Measurements from ENCODE around the gene SPC25.

SPC25 gene

DNA sequence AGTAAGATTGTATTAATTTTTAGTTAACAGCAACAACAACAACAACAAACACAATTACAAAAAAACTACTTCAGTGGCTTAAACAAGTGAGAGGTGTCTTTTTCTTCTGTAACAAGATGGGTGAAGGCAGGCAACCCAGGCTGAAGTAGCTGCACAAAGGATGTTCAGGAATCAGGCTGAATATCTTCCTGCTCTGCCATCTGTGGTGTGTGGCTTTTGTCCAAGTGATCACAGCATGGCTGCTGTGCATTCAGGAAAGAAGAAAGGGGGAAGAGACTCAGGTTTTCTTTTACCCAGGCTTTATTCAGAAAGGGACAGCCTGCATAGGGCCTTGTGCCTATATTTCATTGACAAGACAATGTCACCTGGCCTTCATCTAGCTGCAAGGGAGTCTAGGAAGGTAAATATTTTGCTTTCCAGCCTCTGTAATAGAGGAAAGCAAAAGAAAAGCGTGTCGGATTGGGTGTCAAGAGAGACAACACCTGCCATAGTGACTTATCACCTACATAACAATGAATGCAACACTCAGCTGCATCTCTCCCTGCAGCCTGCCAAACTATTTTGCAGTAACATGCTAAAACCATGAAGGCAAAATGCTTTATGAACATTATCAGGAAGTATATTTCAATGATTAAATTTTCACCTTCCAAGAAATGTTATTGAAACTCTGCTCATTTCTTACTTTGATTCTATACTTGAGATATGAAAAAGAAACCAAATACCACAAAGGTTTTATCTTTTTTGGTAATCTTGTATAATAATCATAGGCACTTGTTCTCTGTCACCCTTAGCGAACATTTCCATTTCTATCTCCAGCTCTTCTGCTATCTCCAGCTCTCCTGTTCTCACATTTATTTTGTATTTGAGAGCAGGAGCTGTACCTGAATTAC, 25.5 kb upstream of the SPC25 start:
- DNase-seq (ENCODE audit: insufficient read length, low spot score) (no peak), FAIRE-seq (no peak)
- TF ChIP-seq POLR2A (IDR thresholded peaks at IDR 0.05; ENCODE audit: low read depth, low read length), result no peak

DNA sequence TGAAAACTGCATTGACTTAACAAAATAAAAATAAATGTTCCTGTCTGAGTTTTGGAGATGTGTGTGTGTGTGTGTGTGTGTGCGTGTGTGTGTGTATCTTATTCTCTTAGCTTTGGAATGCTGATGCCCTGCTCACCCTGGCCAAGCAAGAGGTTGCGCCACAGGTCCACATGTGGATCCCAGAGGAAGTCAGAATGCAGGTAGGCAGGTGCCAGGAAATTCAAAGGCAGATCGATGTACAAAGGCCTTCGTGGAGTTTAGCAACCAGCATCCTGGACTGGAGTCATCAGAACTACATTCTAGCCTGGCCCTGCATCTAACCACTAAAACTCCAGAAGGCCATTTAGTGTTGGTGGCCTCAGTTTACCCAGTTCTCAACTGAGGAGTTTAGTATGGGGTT, 23.3 kb upstream of the SPC25 start:
- no peak for TF ChIP-seq POLR2A (IDR thresholded peaks at IDR 0.05; ENCODE audit: low read depth, low read length)
- DNase-seq (ENCODE audit: insufficient read length, low spot score) (no peak), FAIRE-seq (no peak)

DNA sequence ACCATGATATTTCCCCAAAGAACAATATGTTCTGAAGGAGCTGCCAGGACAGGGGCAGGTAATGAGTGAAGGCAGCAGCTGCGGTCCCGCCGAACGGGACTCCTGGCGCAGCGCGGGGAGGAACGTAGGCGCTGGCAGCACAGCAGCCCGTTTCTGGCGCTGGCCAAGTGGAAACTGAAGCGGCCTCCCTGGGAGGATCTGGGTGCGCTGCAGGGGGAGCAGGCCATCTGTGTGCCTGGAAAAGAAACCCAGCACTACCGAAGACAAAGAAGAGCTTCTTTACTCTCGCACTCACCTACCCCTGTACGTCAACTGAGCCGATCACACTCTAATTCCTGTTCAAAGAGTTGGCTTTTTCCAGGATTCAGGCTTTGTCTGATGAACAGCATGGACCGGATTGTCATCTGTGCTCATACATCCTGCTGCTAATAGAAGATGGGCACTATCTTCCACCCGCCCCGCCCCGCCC, 22.7 kb upstream of the SPC25 start:
- TF ChIP-seq POLR2A (IDR thresholded peaks at IDR 0.05; ENCODE audit: low read depth, low read length), result no peak
- FAIRE-seq (no peak), DNase-seq (ENCODE audit: insufficient read length, low spot score) (no peak)

GRCh38 chr2:168912466-168912865, 22.2 kb upstream of the SPC25 start:
- no peak for FAIRE-seq
- TF ChIP-seq POLR2A (IDR thresholded peaks at IDR 0.05; ENCODE audit: low read depth, low read length), result no peak

DNA sequence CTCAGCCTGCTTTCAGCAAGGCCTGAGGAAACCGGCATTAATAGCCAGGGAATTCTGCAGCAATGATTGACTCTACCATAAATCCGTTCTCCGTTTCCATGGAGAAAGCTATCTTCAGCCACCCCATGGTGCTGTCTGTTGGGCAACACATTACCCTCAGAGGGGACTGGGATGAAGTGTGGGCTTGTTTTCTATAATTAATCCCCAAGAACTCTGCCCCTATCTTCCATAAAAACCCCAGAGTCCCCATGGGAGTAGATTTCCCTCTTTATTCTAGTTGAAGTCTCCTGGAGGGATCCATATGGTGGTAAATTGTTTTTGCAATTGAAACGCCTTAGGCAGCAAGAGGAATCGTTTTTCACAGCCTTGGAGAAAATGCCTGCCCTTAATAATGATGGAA, 20.1 kb upstream of the SPC25 start:
- no peak for TF ChIP-seq POLR2A (IDR thresholded peaks at IDR 0.05; ENCODE audit: low read depth, low read length)
- DNase-seq (ENCODE audit: insufficient read length, low spot score) (no peak), FAIRE-seq (no peak)

More at GRCh38 chr2:168912466-168912865, 22.2 kb upstream of the SPC25 start:
- no peak for DNase-seq (ENCODE audit: insufficient read length, low spot score)

GRCh38 chr2:168907940-168908662, 17.9 kb upstream of the SPC25 start:
- no peak for TF ChIP-seq POLR2A (IDR thresholded peaks at IDR 0.05; ENCODE audit: low read depth, low read length)
- no peak for FAIRE-seq
- no peak for DNase-seq (ENCODE audit: insufficient read length, low spot score)

DNA sequence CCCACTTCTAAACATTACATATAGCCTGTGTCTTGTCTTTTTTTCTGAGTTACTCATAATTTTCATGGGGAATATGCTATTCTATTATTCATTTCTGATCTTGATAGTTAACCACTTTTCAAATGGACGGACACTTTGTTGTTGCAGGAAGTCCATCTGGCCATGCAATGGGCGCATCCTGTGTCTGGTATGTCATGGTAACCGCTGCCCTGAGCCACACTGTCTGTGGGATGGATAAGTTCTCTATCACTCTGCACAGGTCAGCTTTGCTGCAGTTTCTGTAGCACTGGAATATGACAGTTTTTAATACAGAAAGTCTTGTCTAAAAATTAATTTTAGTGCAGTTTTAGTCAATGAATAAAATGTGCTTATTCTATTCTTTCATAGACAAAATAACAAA, 14.1 kb upstream of the SPC25 start:
- no peak for TF ChIP-seq POLR2A (IDR thresholded peaks at IDR 0.05; ENCODE audit: low read depth, low read length)
- DNase-seq (ENCODE audit: insufficient read length, low spot score) (no peak), FAIRE-seq (no peak)

- no peak for DNase-seq (ENCODE audit: insufficient read length, low spot score)
- FAIRE-seq, result no peak
- TF ChIP-seq POLR2A (IDR thresholded peaks at IDR 0.05; ENCODE audit: low read depth, low read length), result no peak
Measured at GRCh38 chr2:168903888-168904287, 13.7 kb upstream of the SPC25 start.

GRCh38 chr2:168901003-168901402, 10.8 kb upstream of the SPC25 start, which contains the start of gene G6PC2:
Gene G6PC2 (plus strand): TSS chr2:168901291. CDS start chr2:168901332, 41 bp downstream.
- DNase-seq (ENCODE audit: insufficient read length, low spot score) (no peak), FAIRE-seq (no peak)
- no peak for TF ChIP-seq POLR2A (IDR thresholded peaks at IDR 0.05; ENCODE audit: low read depth, low read length)

- TF ChIP-seq POLR2A (IDR thresholded peaks at IDR 0.05; ENCODE audit: low read depth, low read length), result no peak
- DNase-seq (ENCODE audit: insufficient read length, low spot score) (no peak), FAIRE-seq (no peak)
Measured at GRCh38 chr2:168897449-168897848, 7.2 kb upstream of the SPC25 start.

DNA sequence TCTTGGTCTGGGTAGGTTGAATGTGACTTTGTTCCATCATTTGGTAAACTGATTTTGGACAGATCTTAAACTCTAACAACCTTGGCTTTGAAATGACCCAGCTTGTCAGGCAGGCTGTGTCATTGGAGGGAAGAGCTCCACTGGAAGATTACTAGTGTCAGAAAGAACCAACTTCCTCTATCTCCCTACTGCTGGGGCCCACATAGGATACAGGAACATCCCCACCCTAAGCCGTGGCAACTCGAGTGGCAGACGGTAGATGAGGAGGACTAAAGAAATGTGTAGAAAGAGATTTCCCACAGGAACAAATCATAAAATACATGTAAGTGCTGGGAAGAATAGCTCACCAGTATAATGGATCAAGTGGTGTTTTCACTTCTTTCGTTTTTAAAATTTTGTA, 6.6 kb upstream of the SPC25 start:
- DNase-seq (ENCODE audit: insufficient read length, low spot score), result no peak
- FAIRE-seq, result peak; percentile 20
- TF ChIP-seq POLR2A (IDR thresholded peaks at IDR 0.05; ENCODE audit: low read depth, low read length), result no peak

DNA sequence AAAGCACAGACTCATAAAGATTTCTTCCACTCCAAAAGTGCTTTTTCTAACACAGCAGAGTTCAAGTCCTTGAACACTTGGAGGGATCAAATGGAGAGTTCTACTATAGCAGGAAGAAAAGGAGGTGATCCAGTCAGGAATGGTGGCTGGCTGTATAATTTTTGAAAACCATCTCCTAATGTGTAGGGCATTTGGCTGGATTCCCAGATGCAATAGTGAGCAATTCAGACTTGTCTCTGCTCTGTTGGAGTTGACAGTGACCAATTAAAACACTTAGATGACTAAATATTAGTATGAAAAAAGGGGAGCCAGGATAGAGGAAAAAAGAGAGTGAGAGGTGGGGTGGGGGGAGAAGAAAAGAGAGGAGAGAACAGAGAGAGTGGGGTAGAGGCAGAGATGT, 5.5 kb upstream of the SPC25 start:
- DNase-seq (ENCODE audit: insufficient read length, low spot score), result no peak
- no peak for TF ChIP-seq POLR2A (IDR thresholded peaks at IDR 0.05; ENCODE audit: low read depth, low read length)
- FAIRE-seq, result peak; percentile 30

GRCh38 chr2:168894720-168895119, 4.5 kb upstream of the SPC25 start:
- FAIRE-seq (no peak), DNase-seq (ENCODE audit: insufficient read length, low spot score) (no peak)
- no peak for TF ChIP-seq POLR2A (IDR thresholded peaks at IDR 0.05; ENCODE audit: low read depth, low read length)

GRCh38 chr2:168894101-168894500, 3.9 kb upstream of the SPC25 start:
- TF ChIP-seq POLR2A (IDR thresholded peaks at IDR 0.05; ENCODE audit: low read depth, low read length), result no peak
- FAIRE-seq (no peak), DNase-seq (ENCODE audit: insufficient read length, low spot score) (no peak)
